B cell (primary cell): Measurements from ENCODE around the gene TGFBR3L. TPM values are rescaled to one million over a fixed set of nuclear protein-coding genes. Genes with fewer than 3 reads are reported as not detected.

Experiments
- ATAC-seq: fragments of 200-7000 bp; cut with Tn5 transposase; one replicate; pipeline ENCODE4 v1.10.0; 2021; ENCODE audit warnings: low read depth, mild to moderate bottlenecking, moderate number of reproducible peaks, moderate library complexity
- CTCF ChIA-PET: fragments of 350-600 bp; sonication (Branson Sonifier 250); formaldehyde crosslinking; loops from one replicate; lab custom pipeline; 2021; ENCODE audit warnings: antibody characterized with exemption, inconsistent platforms; lab: Charles Lee
- POLR2A ChIA-PET: fragments of 350-600 bp; sonication (Branson Sonifier 250); formaldehyde crosslinking; loops from one replicate; lab custom pipeline; 2021; ENCODE audit warnings: antibody characterized with exemption; lab: Charles Lee
- DNase-seq: peaks from one replicate; pipeline ENCODE4 v3.0.0; 2013
- H2AFZ ChIP-seq: 2 replicates; pipeline ENCODE4 v1.6.1; 2012; ENCODE audit warnings: mild to moderate bottlenecking, low read depth, low read length; ENCODE audit not compliant: insufficient read depth, poor library complexity, severe bottlenecking
- H3K27ac ChIP-seq, 2 donors: 1 replicate in 1 of 2; 2 replicates in 1 of 2; pipeline ENCODE4 v1.5.1; 2012 to 2013; ENCODE audit warnings: low read length in 2 of 2, mild to moderate bottlenecking in 2 of 2, moderate library complexity in 1 of 2
- H3K27me3 ChIP-seq, 4 experiments: fragments of 200-600 bp in 1 of 4; sonication (generic) in 1 of 4; replicated peaks in 1 of 4; 1 replicate in 2 of 4; 2 replicates in 2 of 4; pipeline versions ENCODE4 v1.6.1 to v1.7.0; 2013 to 2016; ENCODE audit warnings: low read length in 3 of 4, mild to moderate bottlenecking in 2 of 4, mixed read lengths in 1 of 4, moderate library complexity in 1 of 4; ENCODE audit not compliant: insufficient read depth in 4 of 4, control insufficient read depth in 3 of 4; ENCODE audit errors: control extremely low read depth in 1 of 4
- H3K36me3 ChIP-seq, 2 experiments: replicated peaks in 1 of 2; 1 replicate in 1 of 2; 2 replicates in 1 of 2; pipeline versions ENCODE4 v1.6.1 to v1.7.1; 2013; ENCODE audit warnings: low read length in 1 of 2; ENCODE audit not compliant: insufficient read depth in 2 of 2, control insufficient read depth in 1 of 2; ENCODE audit errors: control extremely low read depth in 1 of 2, extremely low read depth in 1 of 2
- H3K4me1 ChIP-seq, 2 donors: fragments of 200-600 bp in 1 of 2; sonication (generic) in 1 of 2; 1 replicate in 1 of 2; 2 replicates in 1 of 2; pipeline versions ENCODE4 v1.5.1 to v1.6.1; 2013 to 2017; ENCODE audit warnings: low read length in 2 of 2; ENCODE audit not compliant: control insufficient read depth in 2 of 2, insufficient read depth in 2 of 2
- H3K4me2 ChIP-seq: replicated peaks from 2 replicates; pipeline ENCODE3; 2012; ENCODE audit warnings: mild to moderate bottlenecking, low read depth, low read length; ENCODE audit not compliant: poor library complexity, severe bottlenecking
- H3K4me3 ChIP-seq, 5 experiments: fragments of 200-600 bp in 1 of 5; sonication (generic) in 1 of 5; 1 replicate in 3 of 5; 2 replicates in 2 of 5; pipeline versions ENCODE4 v1.5.1 to v1.7.0; 2011 to 2016; ENCODE audit warnings: low read length in 4 of 5, mild to moderate bottlenecking in 4 of 5, low read depth in 2 of 5, control low read depth in 1 of 5, moderate library complexity in 1 of 5; ENCODE audit not compliant: insufficient read depth in 1 of 5; ENCODE audit errors: control extremely low read depth in 1 of 5, extremely low read depth in 1 of 5
- H3K79me2 ChIP-seq: fragments of 200-600 bp; sonication (generic); one replicate; pipeline ENCODE4 v1.6.0; 2016; ENCODE audit warnings: low read length; ENCODE audit not compliant: control insufficient read depth, insufficient read depth
- H3K9ac ChIP-seq: fragments of 200-600 bp; sonication (generic); 2 replicates; pipeline ENCODE4 v1.6.1; 2017; ENCODE audit warnings: mild to moderate bottlenecking, low read length, moderate library complexity
- H3K9me3 ChIP-seq, 3 donors: one replicate each; pipeline versions ENCODE4 v1.6.1 to v1.7.1; 2013; ENCODE audit warnings: low read length in 2 of 3; ENCODE audit not compliant: control insufficient read depth in 2 of 3, insufficient read depth in 1 of 3; ENCODE audit errors: control extremely low read depth in 1 of 3
- H4K20me1 ChIP-seq: 2 replicates; pipeline ENCODE4 v1.6.0; 2012; ENCODE audit warnings: mild to moderate bottlenecking, low read length; ENCODE audit not compliant: insufficient read depth, control insufficient read depth, poor library complexity, severe bottlenecking
- H3K27ac Mint-ChIP-seq: one replicate; pipeline ENCODE4 v1.8.0; 2021; ENCODE audit warnings: mixed read lengths
- H3K27me3 Mint-ChIP-seq: one replicate; pipeline ENCODE4 v1.8.0; 2021; ENCODE audit warnings: mixed read lengths
- H3K4me1 Mint-ChIP-seq: one replicate; pipeline ENCODE4 v1.8.0; 2021; ENCODE audit warnings: mixed read lengths
- H3K4me3 Mint-ChIP-seq: one replicate; pipeline ENCODE4 v1.8.0; 2021; ENCODE audit warnings: mixed read lengths
- H3K9me3 Mint-ChIP-seq: one replicate; pipeline ENCODE4 v1.8.0; 2022; ENCODE audit warnings: mixed read lengths; ENCODE audit not compliant: insufficient read depth
- CTCF ChIP-seq: fragments of 200-600 bp; IDR thresholded peaks from one replicate; pipeline ENCODE4 v1.8.0; 2022; ENCODE audit warnings: antibody characterized with exemption, mild to moderate bottlenecking
- EZH2 ChIP-seq: IDR thresholded peaks from 2 replicates; pipeline ENCODE4 v1.6.1; 2012; ENCODE audit warnings: borderline replicate concordance, low read depth, mild to moderate bottlenecking, moderate library complexity, low read length; ENCODE audit not compliant: insufficient read depth, poor library complexity, severe bottlenecking
- WGBS: methylation state at CpG from one replicate; pipeline ENCODE4 v1.1.5; 2013; ENCODE audit warnings: missing lambda C conversion rate; ENCODE audit not compliant: insufficient coverage; 5-methylcytosine and 5-hydroxymethylcytosine counted together
- intact Hi-C: fragments of 100-400 bp; cut with micrococcal nuclease; formaldehyde crosslinking; loops from one replicate; pipeline ENCODE4 v1.10.0; 2022
- polyA plus RNA-seq: library from polyadenylated mRNA; depleted of rRNA; stranded (reverse); fragments of >200 nt; gene quantifications from 2 replicates; pipeline ENCODE4 v1.2.3, GENCODE V29; 2012
- total RNA-seq, 2 donors: library from RNA; stranded (reverse); fragments of 120-200 nt in 1 of 2; gene quantifications; 1 replicate in 1 of 2; 2 replicates in 1 of 2; pipeline versions ENCODE4 v1.2.3 to v1.2.4, GENCODE V29; 2013 to 2022

TGFBR3L gene
- total and polyA plus RNA-seq, 2 donors (not counting 1 experiment from before 2014, with no cell fraction given), result 0.21 to 0.22 TPM

- H3K27ac ChIP-seq, result no peak overlapping the region
- ATAC-seq, result no peak
- intact Hi-C loops, result no loop called here
- peaks cover 41 to 42% of the 10 kb centered on the region in 2 donors for H3K4me1 ChIP-seq
- no peak overlapping the region for H3K9ac ChIP-seq
- peak; percentile 23 for DNase-seq
- 90% methylated on average over 12 of the region's 12 CpGs for WGBS
- no peak overlapping the region for H3K4me3 ChIP-seq
- Mint-ChIP-seq H3K27me3 (peaks cover 22% of the 10 kb centered on the region), H3K9me3 (peaks cover 4% of the 10 kb centered on the region), H3K4me3 (no peak overlapping the region), H3K4me1 (peaks cover 27% of the 10 kb centered on the region), H3K27ac (no peak overlapping the region)
- TF ChIP-seq CTCF (no peak), EZH2 (no peak)
- peaks cover 0 to 77% (median 19%) of the 10 kb centered on the region in 4 experiments for H3K27me3 ChIP-seq
- CTCF ChIA-PET, result no interaction called here
- no peak overlapping the region for H3K4me2 ChIP-seq
- POLR2A ChIA-PET, result interaction anchor here (0.7 kb wide), 1 partner anchor 51 kb away, joined by 3 read pairs; no protein-coding TSS in a partner anchor
- H3K9me3 ChIP-seq, result peaks cover 0 to 56% (median 0%) of the 10 kb centered on the region in 3 donors
- no peak overlapping the region for H2AFZ ChIP-seq
- H3K79me2 ChIP-seq, result no peaks in the 10 kb centered on the region
- peaks cover 11% of the 10 kb centered on the region for H4K20me1 ChIP-seq
- no peaks in the 10 kb centered on the region for H3K36me3 ChIP-seq
Measured at GRCh38 chr19:7866399-7867091, 48.1 kb upstream of the TGFBR3L start.

GRCh38 chr19:7867092-7867844, 47.4 kb upstream of the TGFBR3L start:
- ChIA-PET POLR2A (no interaction called here), CTCF (no interaction called here)
- intact Hi-C loops, result no loop called here

More at GRCh38 chr19:7867092-7867844, 47.4 kb upstream of the TGFBR3L start:
- Histone ChIP-seq H4K20me1 (peaks cover 11% of the 10 kb centered on the region), H3K79me2 (no peaks in the 10 kb centered on the region), H3K4me3 (no peak overlapping the region), H3K36me3 (no peaks in the 10 kb centered on the region), H3K9me3 (peaks cover 0 to 56% (median 0%) of the 10 kb centered on the region in 3 donors), H3K4me2 (no peak overlapping the region), H3K4me1 (peaks cover 41 to 42% of the 10 kb centered on the region in 2 donors), H3K27ac (no peak overlapping the region), H2AFZ (no peak overlapping the region), H3K27me3 (peaks cover 0 to 77% (median 19%) of the 10 kb centered on the region in 4 experiments), H3K9ac (no peak overlapping the region)
- no peak for TF ChIP-seq EZH2
- ATAC-seq, result no peak
- WGBS, result 91% methylated on average over 9 of the region's 9 CpGs
- peaks cover 4% of the 10 kb centered on the region for H3K9me3 Mint-ChIP-seq
- H3K27ac Mint-ChIP-seq, result no peak overlapping the region
- H3K4me3 Mint-ChIP-seq, result no peak overlapping the region
- H3K4me1 Mint-ChIP-seq, result peaks cover 31% of the 10 kb centered on the region
- peaks cover 26% of the 10 kb centered on the region for H3K27me3 Mint-ChIP-seq
- DNase-seq, result no peak
